IMR-90 (cell line): Measurements from ENCODE around the gene HIVEP1. TPM values are rescaled to one million over a fixed set of nuclear protein-coding genes. Genes with fewer than 3 reads are reported as not detected.
A peak's percentile ranks its signal among the peaks of the same experiment; 100 is the strongest.

ENCODE experiments used
- ATAC-seq: fragments of 200-7000 bp; cut with Tn5 transposase; 2 replicates; pipeline ENCODE4 v1.9.1; 2020; ENCODE audit warnings: low read depth, mild to moderate bottlenecking, moderate library complexity
- BruUV-seq: library from RNA; stranded (reverse); fragments of 400-500 nt; replicated peaks from 2 replicates; lab custom pipeline; 2021; lab: Mats Ljungman, UMichigan
- CTCF ChIA-PET: fragments of 300-600 bp; formaldehyde crosslinking; extraction: SDS; loops from one replicate; lab custom pipeline; 2021; ENCODE audit warnings: antibody characterized with exemption; lab: Yijun Ruan, JAX
- POLR2A ChIA-PET: fragments of 300-600 bp; sonication (Branson Sonifier 250); formaldehyde crosslinking; loops from one replicate; lab custom pipeline; 2022; ENCODE audit warnings: antibody characterized with exemption; ENCODE audit not compliant: unreplicated experiment; lab: Charles Lee
- DNase-seq: peaks from one replicate; pipeline ENCODE4 v3.0.0; 2013
- H2AFZ ChIP-seq: replicated peaks from 2 replicates; pipeline ENCODE3; 2013; ENCODE audit warnings: low read length, mild to moderate bottlenecking; ENCODE audit not compliant: poor library complexity
- H2AK5ac ChIP-seq: 2 replicates; pipeline ENCODE4 v1.6.1; 2013; ENCODE audit warnings: low read depth, low read length, inconsistent platforms
- H2AK9ac ChIP-seq: replicated peaks from 2 replicates; pipeline ENCODE3; 2013; ENCODE audit warnings: mild to moderate bottlenecking, low read depth, low read length, moderate library complexity; ENCODE audit not compliant: poor library complexity
- H2BK120ac ChIP-seq: 2 replicates; pipeline ENCODE4 v1.6.1; 2013; ENCODE audit warnings: low read depth, low read length, inconsistent platforms
- H2BK15ac ChIP-seq: 3 replicates; pipeline ENCODE4 v1.6.1; 2013; ENCODE audit warnings: low read depth, low read length, inconsistent platforms
- H2BK20ac ChIP-seq: 2 replicates; pipeline ENCODE4 v1.6.1; 2013; ENCODE audit warnings: low read depth, mild to moderate bottlenecking, inconsistent platforms, low read length, moderate library complexity
- H2BK5ac ChIP-seq: 2 replicates; pipeline ENCODE4 v1.6.1; 2013; ENCODE audit warnings: mild to moderate bottlenecking, low read depth, low read length, inconsistent platforms; ENCODE audit not compliant: poor library complexity, severe bottlenecking
- H3K14ac ChIP-seq: replicated peaks from 2 replicates; pipeline ENCODE4 v1.6.1; 2013; ENCODE audit warnings: low read depth, low read length, inconsistent platforms
- H3K18ac ChIP-seq: 2 replicates; pipeline ENCODE4 v1.6.1; 2013; ENCODE audit warnings: low read depth, low read length, control low read depth
- H3K23ac ChIP-seq: 2 replicates; pipeline ENCODE4 v1.6.1; 2013; ENCODE audit warnings: low read depth, low read length, inconsistent platforms
- H3K27ac ChIP-seq: 2 replicates; pipeline ENCODE4 v1.5.1; 2013; ENCODE audit warnings: mild to moderate bottlenecking, control low read depth, low read length; ENCODE audit not compliant: insufficient read depth
- H3K27me3 ChIP-seq: 2 replicates; pipeline ENCODE4 v1.6.1; 2013; ENCODE audit warnings: low read length; ENCODE audit not compliant: control insufficient read depth, insufficient read depth
- H3K36me3 ChIP-seq: 2 replicates; pipeline ENCODE4 v1.6.1; 2013; ENCODE audit warnings: low read length, mixed read lengths; ENCODE audit not compliant: control insufficient read depth, insufficient read depth
- H3K4ac ChIP-seq: 2 replicates; pipeline ENCODE4 v1.6.1; 2013; ENCODE audit warnings: low read depth, low read length, inconsistent platforms
- H3K4me1 ChIP-seq: 2 replicates; pipeline ENCODE4 v1.6.1; 2013; ENCODE audit warnings: low read length, mixed read lengths; ENCODE audit not compliant: control insufficient read depth, insufficient read depth
- H3K4me2 ChIP-seq: 2 replicates; pipeline ENCODE4 v1.6.1; 2013; ENCODE audit warnings: low read depth, mild to moderate bottlenecking, control low read depth, low read length, moderate library complexity
- H3K4me3 ChIP-seq: 2 replicates; pipeline ENCODE4 v1.5.1; 2013; ENCODE audit warnings: low read depth, mild to moderate bottlenecking, control low read depth, low read length, moderate library complexity; ENCODE audit not compliant: insufficient read depth
- H3K56ac ChIP-seq: 2 replicates; pipeline ENCODE4 v1.6.1; 2013; ENCODE audit warnings: low read length, inconsistent platforms; ENCODE audit not compliant: insufficient read depth; ENCODE audit errors: extremely low read depth
- H3K79me1 ChIP-seq, 2 experiments: 2 replicates each; pipeline ENCODE4 v1.6.1; 2013; ENCODE audit warnings: low read length in 2 of 2, inconsistent platforms in 1 of 2, low read depth in 1 of 2
- H3K9ac ChIP-seq: 2 replicates; pipeline ENCODE4 v1.6.1; 2013; ENCODE audit warnings: low read depth, low read length, control low read depth
- H3K9me1 ChIP-seq: 2 replicates; pipeline ENCODE4 v1.6.1; 2013; ENCODE audit warnings: low read length, inconsistent platforms; ENCODE audit not compliant: insufficient read depth
- H3K9me3 ChIP-seq: 2 replicates; pipeline ENCODE4 v1.6.1; 2013; ENCODE audit warnings: low read length; ENCODE audit not compliant: control insufficient read depth, insufficient read depth
- H4K20me1 ChIP-seq: 2 replicates; pipeline ENCODE4 v1.6.1; 2013; ENCODE audit warnings: low read length, inconsistent platforms; ENCODE audit not compliant: insufficient read depth
- H4K5ac ChIP-seq: 2 replicates; pipeline ENCODE4 v1.6.1; 2013; ENCODE audit warnings: mild to moderate bottlenecking, low read depth, low read length, control low read depth
- H4K8ac ChIP-seq, 2 experiments: 2 replicates each; pipeline ENCODE4 v1.6.1; 2013; ENCODE audit warnings: low read depth in 2 of 2, low read length in 2 of 2, control low read depth in 1 of 2, inconsistent platforms in 1 of 2
- H4K91ac ChIP-seq: 2 replicates; pipeline ENCODE4 v1.6.1; 2013; ENCODE audit warnings: low read depth, low read length, inconsistent platforms; ENCODE audit not compliant: insufficient read depth
- CEBPB ChIP-seq: IDR thresholded peaks from 2 replicates; pipeline ENCODE4 v1.6.1; 2012; ENCODE audit warnings: low read depth, low read length, improper control_type of control experiment
- ELK1 ChIP-seq: fragments of 150-350 bp; IDR thresholded peaks from 2 replicates; pipeline ENCODE4 v1.6.1; 2016; ENCODE audit warnings: low read depth, mild to moderate bottlenecking, low read length, moderate library complexity, borderline replicate concordance
- FOS ChIP-seq: fragments of 150-350 bp; IDR thresholded peaks from 2 replicates; pipeline ENCODE4 v1.6.1; 2016; ENCODE audit warnings: low read depth, low read length
- MAFK ChIP-seq: IDR thresholded peaks from 2 replicates; pipeline ENCODE4 v1.6.1; 2012; ENCODE audit warnings: low read depth, low read length, improper control_type of control experiment
- NFE2L2 ChIP-seq: fragments of 150-350 bp; IDR thresholded peaks from 2 replicates; pipeline ENCODE4 v1.6.1; 2016; ENCODE audit warnings: low read depth, mild to moderate bottlenecking, low read length
- RAD21 ChIP-seq: IDR thresholded peaks from 2 replicates; pipeline ENCODE4 v1.6.1; 2012; ENCODE audit warnings: low read length, improper control_type of control experiment
- RFX5 ChIP-seq: IDR thresholded peaks from 2 replicates; pipeline ENCODE4 v1.8.0; 2012; ENCODE audit warnings: low read depth, mild to moderate bottlenecking, low read length, moderate library complexity
- WGBS, 2 experiments: methylation state at CpG; one replicate each; pipeline versions ENCODE4 v1.1.5 to v1.1.7; 2013; ENCODE audit warnings: missing lambda C conversion rate in 2 of 2; ENCODE audit not compliant: insufficient read length in 1 of 2; ENCODE audit errors: extremely low coverage in 2 of 2; 5-methylcytosine and 5-hydroxymethylcytosine counted together
- dilution Hi-C: fragments of 300-500 bp; cut with HindIII; formaldehyde crosslinking; loops from one replicate; pipeline ENCODE4 v1.14.3; 2018; ENCODE audit warnings: low sequenced_read_pairs; ENCODE audit not compliant: unreplicated experiment
- in situ Hi-C: fragments of 300-500 bp; cut with MboI; formaldehyde crosslinking; loops from 3 replicates; pipeline ENCODE4 v1.14.3; 2019; ENCODE audit warnings: low sequenced_read_pairs, inconsistent platforms, mixed read lengths
- intact Hi-C: fragments of 100-400 bp; cut with micrococcal nuclease; formaldehyde crosslinking; loops from 2 replicates; pipeline ENCODE4 v1.10.0; 2022
- polyA plus RNA-seq, 3 experiments: library from polyadenylated mRNA; depleted of rRNA; stranded (reverse); fragments of >200 nt; gene quantifications; 2 replicates each; pipeline ENCODE4 v1.2.3, GENCODE V29; 2012; ENCODE audit warnings: low replicate concordance in 1 of 3
- total RNA-seq: library from RNA; depleted of rRNA; stranded (reverse); fragments of >200 nt; gene quantifications from 2 replicates; pipeline ENCODE4 v1.2.3, GENCODE V29; 2012

Gene HIVEP1
- total and polyA plus RNA-seq, 2 of the 4 experiments (the other 2 are of a cell fraction): 13.0 to 17.2 TPM

- BruUV-seq: no TSS peak
- Histone ChIP-seq H2AK9ac (no peak overlapping the region), H4K91ac (no peak overlapping the region), H3K79me1 (peaks cover 6 to 23% of the 10 kb centered on the region in 2 experiments; a peak in 3 of 4 replicates), H2AFZ (no peak overlapping the region), H3K9me3 (no peaks in the 10 kb centered on the region), H3K27me3 (no peaks in the 10 kb centered on the region), H4K5ac (no peak overlapping the region), H2BK15ac (no peak overlapping the region), H2BK5ac (peak overlapping the region; percentile 41), H3K23ac (no peak overlapping the region), H3K9me1 (peaks cover 12% of the 10 kb centered on the region), H3K4me2 (no peak overlapping the region), H3K56ac (no peak overlapping the region), H3K36me3 (peaks cover 15% of the 10 kb centered on the region), H2BK20ac (no peak overlapping the region), H3K18ac (no peak overlapping the region), H4K8ac (no peak overlapping the region), H3K27ac (no peak overlapping the region), H3K4me3 (no peak overlapping the region), H4K20me1 (no peaks in the 10 kb centered on the region; the same call in 1 of the 2 replicates), H3K9ac (no peak overlapping the region), H3K4ac (no peak overlapping the region), H3K14ac (no peak overlapping the region), H2AK5ac (no peak overlapping the region), H3K4me1 (peaks cover 4% of the 10 kb centered on the region), H2BK120ac (no peak overlapping the region)
- ATAC-seq (peak; percentile 74), DNase-seq (peak; percentile 77)
- in situ Hi-C loops: no loop called here
- dilution Hi-C loops: no loop called here
- ChIA-PET CTCF (no interaction called here), POLR2A (no interaction called here)
- peak; percentile 69; the same call in 1 of the 2 replicates for TF ChIP-seq FOS
- 0 out of 2 replicates have a peak, but pooled peaks have one; percentile 4 for TF ChIP-seq CEBPB
- no peak for TF ChIP-seq MAFK
- TF ChIP-seq RFX5: no peak
- TF ChIP-seq NFE2L2: no peak
- TF ChIP-seq RAD21: no peak
- no peak for TF ChIP-seq ELK1
- WGBS, 2 experiments: no CpG with 5 or more reads among the region's 4 CpGs
- intact Hi-C loops: loop anchor here (5.0 kb wide), 1 partner anchor 125 kb away; the partner anchor contains the start of gene HIVEP1
Observed at GRCh38 chr6:12136905-12137304, 124.8 kb downstream of the HIVEP1 start.
